Spinal cord (tissue), 10 donors: Measurements from ENCODE around the gene NCEH1. TPM values are rescaled to one million over a fixed set of nuclear protein-coding genes. Genes with fewer than 3 reads are reported as not detected.

Source experiments
- DNase-seq, 6 donors: peaks; one replicate each; pipeline versions ENCODE4 v3.0.0 to v3.0.0-alpha.2; 2013 to 2015; ENCODE audit warnings: low spot score in 6 of 6, low read depth in 4 of 6
- H3K27ac ChIP-seq: one replicate; pipeline ENCODE4 v1.5.1; 2013; ENCODE audit warnings: low read depth, low read length, control low read depth
- H3K27me3 ChIP-seq: one replicate; pipeline ENCODE4 v1.6.1; 2013; ENCODE audit warnings: low read length; ENCODE audit not compliant: control insufficient read depth, insufficient read depth
- H3K36me3 ChIP-seq: one replicate; pipeline ENCODE4 v1.6.1; 2013; ENCODE audit warnings: low read length; ENCODE audit not compliant: control insufficient read depth, insufficient read depth
- H3K4me1 ChIP-seq: one replicate; pipeline ENCODE4 v1.6.1; 2013; ENCODE audit warnings: low read length; ENCODE audit not compliant: control insufficient read depth, insufficient read depth
- H3K4me3 ChIP-seq: one replicate; pipeline ENCODE4 v1.5.1; 2013; ENCODE audit warnings: low read depth, low read length, control low read depth
- H3K9me3 ChIP-seq: one replicate; pipeline ENCODE4 v1.6.1; 2013; ENCODE audit warnings: low read length; ENCODE audit not compliant: control insufficient read depth, insufficient read depth
- WGBS: methylation state at CpG from one replicate; pipeline ENCODE4 v1.1.5; 2013; ENCODE audit warnings: missing lambda C conversion rate; ENCODE audit not compliant: insufficient coverage; 5-methylcytosine and 5-hydroxymethylcytosine counted together
- polyA plus RNA-seq, 2 donors: library from polyadenylated mRNA; unstranded; fragments of 120-200 nt; gene quantifications; one replicate each; pipeline ENCODE4 v1.2.1, GENCODE V29; 2013; ENCODE audit not compliant: insufficient read length in 2 of 2
- small RNA-seq: library from RNA; depleted of rRNA; stranded (forward); fragments of <200 nt; gene quantifications from one replicate; pipeline ENCODE3, GENCODE V24; 2014; ENCODE audit warnings: low replicate concordance
- total RNA-seq, 2 donors: library from RNA; depleted of rRNA in 1 of 2; stranded (reverse); fragments of 120-200 nt in 1 of 2; fragments of >200 nt in 1 of 2; gene quantifications; one replicate each; pipeline versions ENCODE4 v1.2.3 to v1.2.4, GENCODE V29; 2013 to 2014
- donor health status: healthy.

NCEH1 gene
- total and polyA plus RNA-seq, 4 donors, result 4.0 to 16.3 (median 11.4) TPM

DNA sequence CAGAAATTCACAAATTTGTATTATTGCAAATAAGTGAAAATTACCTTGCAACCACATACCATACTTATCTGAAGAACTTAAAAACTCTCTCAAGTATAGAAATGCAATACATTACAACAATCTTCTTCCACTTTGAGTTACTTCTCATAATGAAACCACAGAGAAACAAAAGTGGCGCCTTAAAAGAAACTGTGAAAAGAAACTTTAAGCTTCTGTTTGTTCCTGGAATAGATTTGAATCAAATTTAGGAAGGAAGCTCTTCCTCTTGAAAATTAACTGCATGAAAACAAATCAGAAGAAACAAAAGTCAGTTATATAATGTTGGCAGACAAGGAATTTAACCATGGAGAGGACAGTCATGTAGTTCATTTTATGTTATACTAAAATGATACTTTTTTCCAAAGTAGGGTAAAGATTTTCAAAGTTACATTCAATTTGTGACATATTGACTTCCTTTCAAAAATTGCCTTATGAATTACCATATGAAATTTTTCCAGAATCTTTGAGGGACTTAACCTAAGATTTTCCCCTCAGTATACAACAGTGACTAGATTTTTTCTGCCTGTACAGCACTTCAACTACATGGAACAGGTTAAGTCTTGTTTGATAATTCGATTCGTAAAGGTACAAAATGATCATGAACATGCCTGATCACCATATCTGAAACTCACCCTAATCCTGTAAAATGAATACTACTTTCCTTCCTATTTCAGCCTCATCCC lies 130.0 kb downstream of the NCEH1 start:
- H3K36me3 ChIP-seq, result no peaks in the 10 kb centered on the region
- no peak overlapping the region for H3K4me3 ChIP-seq
- no peaks in the 10 kb centered on the region for H3K27me3 ChIP-seq
- H3K27ac ChIP-seq, result no peak overlapping the region
- H3K9me3 ChIP-seq, result no peaks in the 10 kb centered on the region
- WGBS, result 100% methylated on average over 2 of the region's 3 CpGs
- DNase-seq, result no peak
- no peaks in the 10 kb centered on the region for H3K4me1 ChIP-seq

Small RNA genes within 50 kb of the gene (small RNA-seq; reads per million reads assigned to genes)
- gene RNU6-547P, result not detected

Other genes with a start within 250 kb of the NCEH1 start
- gene TNFSF10, start 187.6 kb downstream of the NCEH1 start, total RNA-seq, result 10 to 100 TPM; 13.0 to 19.1 TPM
- gene TNFSF10, start 187.6 kb downstream of the NCEH1 start, polyA plus RNA-seq, result 1 to 10 TPM; 5.2 to 5.5 TPM
- 10 to 100 TPM; 22.6 to 32.1 TPM for gene ECT2, start 39.7 kb upstream of the NCEH1 start, total RNA-seq
- gene ECT2, start 39.7 kb upstream of the NCEH1 start, polyA plus RNA-seq, result 10 to 100 TPM; 17.0 to 20.6 TPM